SU-DHL-6 (cell line): ENCODE data around the gene NDUFS8.

Source experiments
- EZH2phosphoT487 ChIP-seq: fragments of 200-600 bp; sonication (generic), shearing (Covaris generic); conservative IDR thresholded peaks from 2 replicates; pipeline ENCODE4 v1.6.1; 2018; ENCODE audit warnings: mild to moderate bottlenecking, antibody characterized with exemption, low read length, moderate library complexity, mixed read lengths
- TF ChIP-seq, protein P1 (sequence below): fragments of 200-600 bp; sonication (generic); IDR thresholded peaks from one replicate; pipeline ENCODE4 v1.5.1; 2017; ENCODE audit warnings: antibody characterized with exemption, mild to moderate bottlenecking, low read length, moderate library complexity; ENCODE audit not compliant: insufficient read depth, poor library complexity, severe bottlenecking

DNA sequence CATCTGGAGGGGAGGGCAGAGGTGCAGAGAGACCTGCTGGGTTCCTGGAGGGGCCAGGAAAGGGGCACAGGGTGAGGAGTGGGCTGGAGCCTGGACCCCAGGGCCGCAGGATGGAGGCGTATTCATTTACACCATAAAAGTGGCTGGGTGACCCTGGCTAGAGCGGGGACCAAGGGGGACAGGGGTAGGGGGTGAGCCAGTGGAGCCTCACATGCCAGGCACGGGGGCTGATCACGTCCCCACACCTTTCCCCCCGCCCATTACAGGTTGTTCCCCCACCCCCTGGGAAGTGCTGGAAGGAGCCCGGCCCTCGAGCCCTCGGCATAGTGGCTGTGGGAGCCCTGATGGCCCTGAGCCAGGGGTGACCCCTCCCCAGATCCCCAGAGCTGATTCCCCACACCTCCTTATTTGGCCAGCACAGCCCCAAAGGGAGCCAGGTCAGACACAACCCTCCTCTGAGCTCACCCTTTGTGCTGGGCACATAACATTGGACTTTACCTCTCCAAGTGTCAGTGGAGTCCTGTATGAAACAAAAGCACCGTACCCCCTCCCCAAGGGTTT lies 9.1 kb downstream of the NDUFS8 start:
- TF ChIP-seq, protein P1, sequence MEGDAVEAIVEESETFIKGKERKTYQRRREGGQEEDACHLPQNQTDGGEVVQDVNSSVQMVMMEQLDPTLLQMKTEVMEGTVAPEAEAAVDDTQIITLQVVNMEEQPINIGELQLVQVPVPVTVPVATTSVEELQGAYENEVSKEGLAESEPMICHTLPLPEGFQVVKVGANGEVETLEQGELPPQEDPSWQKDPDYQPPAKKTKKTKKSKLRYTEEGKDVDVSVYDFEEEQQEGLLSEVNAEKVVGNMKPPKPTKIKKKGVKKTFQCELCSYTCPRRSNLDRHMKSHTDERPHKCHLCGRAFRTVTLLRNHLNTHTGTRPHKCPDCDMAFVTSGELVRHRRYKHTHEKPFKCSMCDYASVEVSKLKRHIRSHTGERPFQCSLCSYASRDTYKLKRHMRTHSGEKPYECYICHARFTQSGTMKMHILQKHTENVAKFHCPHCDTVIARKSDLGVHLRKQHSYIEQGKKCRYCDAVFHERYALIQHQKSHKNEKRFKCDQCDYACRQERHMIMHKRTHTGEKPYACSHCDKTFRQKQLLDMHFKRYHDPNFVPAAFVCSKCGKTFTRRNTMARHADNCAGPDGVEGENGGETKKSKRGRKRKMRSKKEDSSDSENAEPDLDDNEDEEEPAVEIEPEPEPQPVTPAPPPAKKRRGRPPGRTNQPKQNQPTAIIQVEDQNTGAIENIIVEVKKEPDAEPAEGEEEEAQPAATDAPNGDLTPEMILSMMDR = no peak
- no peak for TF ChIP-seq EZH2phosphoT487
